ENCODE data around the gene NGFR. TPM values are rescaled to one million over a fixed set of nuclear protein-coding genes. Genes with fewer than 3 reads are reported as not detected.

Gene NGFR
- polyA plus RNA-seq, 1 experiment = not detected

DNA sequence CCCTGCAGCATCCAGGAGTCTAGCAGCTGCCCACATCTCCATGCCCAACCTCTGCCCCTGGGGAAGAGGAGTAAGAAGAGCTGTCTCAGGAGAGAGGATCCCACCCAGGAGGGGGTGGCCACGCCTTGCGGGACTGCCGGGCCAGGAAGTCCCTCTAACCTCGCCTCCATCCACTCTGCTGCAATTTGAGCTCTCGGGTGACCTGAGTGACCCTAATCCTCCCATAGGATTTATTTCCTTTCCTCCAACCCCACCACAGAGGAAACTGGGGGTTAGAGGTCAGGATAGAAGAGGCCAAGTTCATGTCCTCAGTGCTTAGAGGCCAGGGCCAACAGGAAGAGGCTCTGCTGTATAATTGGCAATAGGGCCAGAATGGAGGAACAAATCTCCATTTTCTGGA, 22.6 kb upstream of the NGFR start:
- POLR2A ChIA-PET = no interaction called here

DNA sequence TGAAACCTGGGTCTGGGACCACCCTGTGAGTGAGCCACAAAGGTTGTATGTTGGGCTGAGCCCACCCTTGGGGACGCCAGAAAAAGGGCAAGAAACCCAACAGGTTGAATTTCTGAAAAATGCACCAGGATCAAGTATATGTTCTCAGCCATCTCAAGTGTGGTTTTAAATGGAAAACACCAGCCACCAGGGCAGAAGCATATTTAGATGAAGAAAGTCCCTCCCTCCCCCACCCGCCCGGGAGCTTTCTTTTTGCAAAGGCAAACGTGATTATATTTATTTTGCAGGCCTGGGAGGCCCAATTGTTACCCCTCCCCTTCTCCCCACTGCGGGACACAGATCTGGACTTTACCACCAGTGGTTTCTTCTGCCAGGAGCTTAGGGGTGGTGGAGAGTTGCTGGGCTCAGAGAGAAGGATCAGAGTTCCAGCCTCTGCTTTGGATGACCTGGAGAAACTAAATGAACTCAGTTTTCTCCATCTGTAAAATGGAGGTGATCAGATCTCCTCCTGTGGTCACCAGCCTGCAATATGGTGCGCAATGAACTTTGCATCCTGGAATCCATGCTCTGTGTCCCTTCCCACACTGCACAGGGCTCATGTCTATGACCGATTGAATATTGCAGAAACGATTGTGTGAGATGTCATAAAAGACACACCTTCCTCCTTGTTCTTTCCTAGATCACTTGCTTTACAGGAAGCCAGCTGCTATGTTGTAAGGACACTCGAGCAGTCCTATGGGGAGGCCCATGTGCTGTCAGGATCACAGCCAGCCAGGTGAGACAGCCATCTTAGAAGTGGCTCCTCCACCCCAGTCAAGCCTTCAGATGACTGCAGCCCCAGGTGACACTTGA, 21.0 kb upstream of the NGFR start:
- TF ChIP-seq, protein P1, sequence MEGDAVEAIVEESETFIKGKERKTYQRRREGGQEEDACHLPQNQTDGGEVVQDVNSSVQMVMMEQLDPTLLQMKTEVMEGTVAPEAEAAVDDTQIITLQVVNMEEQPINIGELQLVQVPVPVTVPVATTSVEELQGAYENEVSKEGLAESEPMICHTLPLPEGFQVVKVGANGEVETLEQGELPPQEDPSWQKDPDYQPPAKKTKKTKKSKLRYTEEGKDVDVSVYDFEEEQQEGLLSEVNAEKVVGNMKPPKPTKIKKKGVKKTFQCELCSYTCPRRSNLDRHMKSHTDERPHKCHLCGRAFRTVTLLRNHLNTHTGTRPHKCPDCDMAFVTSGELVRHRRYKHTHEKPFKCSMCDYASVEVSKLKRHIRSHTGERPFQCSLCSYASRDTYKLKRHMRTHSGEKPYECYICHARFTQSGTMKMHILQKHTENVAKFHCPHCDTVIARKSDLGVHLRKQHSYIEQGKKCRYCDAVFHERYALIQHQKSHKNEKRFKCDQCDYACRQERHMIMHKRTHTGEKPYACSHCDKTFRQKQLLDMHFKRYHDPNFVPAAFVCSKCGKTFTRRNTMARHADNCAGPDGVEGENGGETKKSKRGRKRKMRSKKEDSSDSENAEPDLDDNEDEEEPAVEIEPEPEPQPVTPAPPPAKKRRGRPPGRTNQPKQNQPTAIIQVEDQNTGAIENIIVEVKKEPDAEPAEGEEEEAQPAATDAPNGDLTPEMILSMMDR (IDR thresholded peaks at IDR 0.05; ENCODE audit: low read depth, low read length) = no peak
- H3K27ac ChIP-seq (ENCODE audit: low read depth, low read length) = no peak overlapping the region
- CTCF ChIA-PET = no interaction called here
- H3K4me3 ChIP-seq (ENCODE audit: low read depth, low read length) = no peak overlapping the region
- DNase-seq (ENCODE audit: low read depth, low spot score) = no peak
- H3K9me3 ChIP-seq (ENCODE audit: control insufficient read depth, insufficient read depth, low read length) = no peaks in the 10 kb centered on the region; the same call in none of the 2 replicates
- H3K27me3 ChIP-seq (ENCODE audit: control insufficient read depth, insufficient read depth, low read length) = peaks cover 85% of the 10 kb centered on the region
- POLR2A ChIA-PET = no interaction called here

More for the DNA sequence above, 22.6 kb upstream of the NGFR start:
- DNase-seq (ENCODE audit: low read depth, low spot score) = no peak
- CTCF ChIA-PET = no interaction called here
- TF ChIP-seq, protein P1 (IDR thresholded peaks at IDR 0.05; ENCODE audit: low read depth, low read length) = no peak
- H3K27ac ChIP-seq (ENCODE audit: low read depth, low read length) = no peak overlapping the region
- H3K27me3 ChIP-seq (ENCODE audit: control insufficient read depth, insufficient read depth, low read length) = peaks cover 83% of the 10 kb centered on the region
- H3K4me3 ChIP-seq (ENCODE audit: low read depth, low read length) = no peak overlapping the region
- no peaks in the 10 kb centered on the region; the same call in none of the 2 replicates for H3K9me3 ChIP-seq (ENCODE audit: control insufficient read depth, insufficient read depth, low read length)

GRCh38 chr17:49477709-49478108, 17.4 kb upstream of the NGFR start:
- TF ChIP-seq, protein P1 (IDR thresholded peaks at IDR 0.05; ENCODE audit: low read depth, low read length) = no peak
- H3K9me3 ChIP-seq (ENCODE audit: control insufficient read depth, insufficient read depth, low read length) = no peaks in the 10 kb centered on the region; the same call in 1 of the 2 replicates
- ChIA-PET CTCF (interaction anchor here (1.1 to 1.4 kb wide), 2 partner anchors 17 to 19 kb away, joined by 3 read pairs; partner anchors contain the start of gene NGFR), POLR2A (no interaction called here)
- H3K4me3 ChIP-seq (ENCODE audit: low read depth, low read length) = no peak overlapping the region
- no peak overlapping the region for H3K27ac ChIP-seq (ENCODE audit: low read depth, low read length)
- DNase-seq (ENCODE audit: low read depth, low spot score) = no peak
- peaks cover 69% of the 10 kb centered on the region for H3K27me3 ChIP-seq (ENCODE audit: control insufficient read depth, insufficient read depth, low read length)

GRCh38 chr17:49480836-49481615, 14.1 kb upstream of the NGFR start:
- Histone ChIP-seq H3K4me3 (ENCODE audit: low read depth, low read length) (no peak overlapping the region), H3K27me3 (ENCODE audit: control insufficient read depth, insufficient read depth, low read length) (peaks cover 75% of the 10 kb centered on the region), H3K9me3 (ENCODE audit: control insufficient read depth, insufficient read depth, low read length) (no peaks in the 10 kb centered on the region), H3K27ac (ENCODE audit: low read depth, low read length) (no peak overlapping the region)
- no peak for DNase-seq (ENCODE audit: low read depth, low spot score)
- ChIA-PET POLR2A (no interaction called here), CTCF (interaction anchor here (0.5 kb wide), 1 partner anchor 300 kb away, joined by 5 read pairs; no protein-coding TSS in a partner anchor)
- TF ChIP-seq, protein P1 (IDR thresholded peaks at IDR 0.05; ENCODE audit: low read depth, low read length) = no peak
